Subcutaneous abdominal adipose tissue (tissue), 5 donors: ENCODE data around the gene RPS21.

Experiments
- H3K27ac ChIP-seq: one replicate; pipeline ENCODE4 v1.7.0; 2013; ENCODE audit warnings: low read depth, mild to moderate bottlenecking, inconsistent platforms, low read length, moderate library complexity
- H3K27me3 ChIP-seq, 5 donors: one replicate each; pipeline ENCODE4 v1.7.0; 2013; ENCODE audit warnings: low read length in 5 of 5, inconsistent platforms in 1 of 5; ENCODE audit not compliant: control insufficient read depth in 5 of 5, insufficient read depth in 4 of 5
- H3K36me3 ChIP-seq, 5 donors: one replicate each; pipeline ENCODE4 v1.7.0; 2013; ENCODE audit warnings: low read length in 5 of 5; ENCODE audit not compliant: control insufficient read depth in 5 of 5, insufficient read depth in 5 of 5
- H3K4me1 ChIP-seq, 5 donors: one replicate each; pipeline ENCODE4 v1.7.0; 2013; ENCODE audit warnings: low read length in 5 of 5, mild to moderate bottlenecking in 3 of 5, moderate library complexity in 1 of 5; ENCODE audit not compliant: control insufficient read depth in 5 of 5, insufficient read depth in 5 of 5
- H3K4me3 ChIP-seq, 5 donors: one replicate each; pipeline ENCODE4 v1.7.0; 2013; ENCODE audit warnings: low read length in 5 of 5, low read depth in 1 of 5
- H3K9ac ChIP-seq, 5 donors: one replicate each; pipeline ENCODE4 v1.7.0; 2013; ENCODE audit warnings: low read length in 5 of 5, mild to moderate bottlenecking in 4 of 5, moderate library complexity in 3 of 5
- H3K9me3 ChIP-seq, 5 donors: one replicate each; pipeline ENCODE4 v1.7.0; 2013; ENCODE audit warnings: low read length in 5 of 5; ENCODE audit not compliant: control insufficient read depth in 5 of 5
- donor health status: healthy.
- donor health status: healthy.
- donor health status: healthy.
- donor health status: healthy.
- donor health status: healthy.

RPS21 gene

GRCh38 chr20:62417981-62418708 lies 31.2 kb downstream of the RPS21 start:
- H3K36me3 ChIP-seq = no peaks in the 10 kb centered on the region
- H3K9me3 ChIP-seq = peaks cover 0 to 2% (median 0%) of the 10 kb centered on the region in 5 donors
- no peak overlapping the region for H3K9ac ChIP-seq
- peaks cover 1 to 45% (median 32%) of the 10 kb centered on the region in 5 donors for H3K27me3 ChIP-seq
- H3K27ac ChIP-seq = no peak overlapping the region
- no peak overlapping the region for H3K4me3 ChIP-seq
- no peaks in the 10 kb centered on the region for H3K4me1 ChIP-seq

- Histone ChIP-seq H3K27me3 (peaks cover 2 to 52% (median 38%) of the 10 kb centered on the region in 5 donors), H3K4me1 (no peaks in the 10 kb centered on the region), H3K9me3 (peaks cover 0 to 2% (median 0%) of the 10 kb centered on the region in 5 donors), H3K9ac (no peak overlapping the region), H3K4me3 (no peak overlapping the region), H3K27ac (no peak overlapping the region), H3K36me3 (no peaks in the 10 kb centered on the region)
Measured at GRCh38 chr20:62418709-62419487, 32.0 kb downstream of the RPS21 start.

GRCh38 chr20:62419759-62420158 lies 32.9 kb downstream of the RPS21 start:
- Histone ChIP-seq H3K4me1 (no peaks in the 10 kb centered on the region), H3K4me3 (no peak overlapping the region), H3K9ac (no peak overlapping the region), H3K9me3 (peaks cover 0 to 2% (median 0%) of the 10 kb centered on the region in 5 donors), H3K27me3 (peaks cover 10 to 53% (median 46%) of the 10 kb centered on the region in 5 donors), H3K27ac (no peak overlapping the region), H3K36me3 (no peaks in the 10 kb centered on the region)

GRCh38 chr20:62420846-62421715 lies 34.2 kb downstream of the RPS21 start:
- peaks cover 12 to 57% (median 45%) of the 10 kb centered on the region in 5 donors for H3K27me3 ChIP-seq
- no peak overlapping the region for H3K9ac ChIP-seq

GRCh38 chr20:62421716-62421990 lies 34.8 kb downstream of the RPS21 start:
- no peak overlapping the region for H3K27ac ChIP-seq
- no peaks in the 10 kb centered on the region for H3K36me3 ChIP-seq
- H3K9ac ChIP-seq = no peak overlapping the region
- H3K4me3 ChIP-seq = no peak overlapping the region
- peaks cover 0 to 2% (median 0%) of the 10 kb centered on the region in 5 donors for H3K9me3 ChIP-seq
- peaks cover 12 to 53% (median 42%) of the 10 kb centered on the region in 5 donors for H3K27me3 ChIP-seq
- H3K4me1 ChIP-seq = no peaks in the 10 kb centered on the region

More at GRCh38 chr20:62420846-62421715, 34.2 kb downstream of the RPS21 start:
- no peaks in the 10 kb centered on the region for H3K36me3 ChIP-seq
- H3K27ac ChIP-seq = no peak overlapping the region
- H3K4me3 ChIP-seq = no peak overlapping the region
- no peaks in the 10 kb centered on the region for H3K4me1 ChIP-seq
- H3K9me3 ChIP-seq = peaks cover 0 to 2% (median 0%) of the 10 kb centered on the region in 5 donors

- Histone ChIP-seq H3K9ac (no peak overlapping the region), H3K36me3 (no peaks in the 10 kb centered on the region), H3K27ac (no peak overlapping the region), H3K4me1 (no peaks in the 10 kb centered on the region), H3K9me3 (peaks cover 0 to 2% (median 0%) of the 10 kb centered on the region in 5 donors), H3K27me3 (peaks cover 12 to 54% (median 44%) of the 10 kb centered on the region in 5 donors), H3K4me3 (no peak overlapping the region)
Measured at GRCh38 chr20:62422636-62423325, 35.9 kb downstream of the RPS21 start.

- Histone ChIP-seq H3K9me3 (peaks cover 0 to 2% (median 0%) of the 10 kb centered on the region in 5 donors), H3K36me3 (no peaks in the 10 kb centered on the region), H3K4me3 (no peak overlapping the region), H3K9ac (no peak overlapping the region), H3K27ac (no peak overlapping the region), H3K27me3 (peaks cover 16 to 49% (median 39%) of the 10 kb centered on the region in 5 donors), H3K4me1 (no peaks in the 10 kb centered on the region)
Measured at GRCh38 chr20:62423326-62423706, 36.4 kb downstream of the RPS21 start.

GRCh38 chr20:62424249-62425107 lies 37.6 kb downstream of the RPS21 start:
- Histone ChIP-seq H3K4me1 (no peaks in the 10 kb centered on the region), H3K27ac (no peak overlapping the region)

More at GRCh38 chr20:62424249-62425107, 37.6 kb downstream of the RPS21 start:
- Histone ChIP-seq H3K9me3 (peaks cover 0 to 2% (median 0%) of the 10 kb centered on the region in 5 donors), H3K4me3 (no peak overlapping the region), H3K36me3 (no peaks in the 10 kb centered on the region), H3K27me3 (peaks cover 16 to 57% (median 41%) of the 10 kb centered on the region in 5 donors), H3K9ac (no peak overlapping the region)
